Bronchial epithelial cell (primary cell): ENCODE data around the gene CNOT6L. TPM values are rescaled to one million over a fixed set of nuclear protein-coding genes. Genes with fewer than 3 reads are reported as not detected.

Experiments
- DNase-seq: peaks from one replicate; pipeline ENCODE4 v3.0.0-alpha.2; 2010; ENCODE audit warnings: low read depth
- FAIRE-seq: peaks from 2 replicates; lab custom pipeline; 2011; peaks lifted over from hg19 to GRCh38; lab: Jason Lieb, UNC
- H3K27me3 ChIP-seq: 2 replicates; pipeline ENCODE4 v1.5.1; 2011; ENCODE audit warnings: low read length; ENCODE audit not compliant: control insufficient read depth, insufficient read depth
- H3K36me3 ChIP-seq: 2 replicates; pipeline ENCODE4 v1.5.1; 2011; ENCODE audit warnings: low read length; ENCODE audit not compliant: control insufficient read depth, insufficient read depth
- H3K4me3 ChIP-seq: 2 replicates; pipeline ENCODE4 v1.5.1; 2011; ENCODE audit warnings: mild to moderate bottlenecking, low read depth, low read length, control low read depth
- total RNA-seq: library from RNA; depleted of rRNA; stranded (reverse); fragments of >200 nt; gene quantifications from 2 replicates; pipeline ENCODE4 v1.2.1, GENCODE V29; 2014
- TF ChIP-seq, protein P1 (sequence below): IDR thresholded peaks from 2 replicates; pipeline ENCODE4 v1.5.1; 2011; ENCODE audit warnings: mild to moderate bottlenecking, moderate library complexity, low read length, control low read depth, inconsistent platforms; ENCODE audit not compliant: insufficient read depth, severe bottlenecking

Gene CNOT6L
- total RNA-seq, 1 donor from 2014 or later = 15.0 TPM

DNA sequence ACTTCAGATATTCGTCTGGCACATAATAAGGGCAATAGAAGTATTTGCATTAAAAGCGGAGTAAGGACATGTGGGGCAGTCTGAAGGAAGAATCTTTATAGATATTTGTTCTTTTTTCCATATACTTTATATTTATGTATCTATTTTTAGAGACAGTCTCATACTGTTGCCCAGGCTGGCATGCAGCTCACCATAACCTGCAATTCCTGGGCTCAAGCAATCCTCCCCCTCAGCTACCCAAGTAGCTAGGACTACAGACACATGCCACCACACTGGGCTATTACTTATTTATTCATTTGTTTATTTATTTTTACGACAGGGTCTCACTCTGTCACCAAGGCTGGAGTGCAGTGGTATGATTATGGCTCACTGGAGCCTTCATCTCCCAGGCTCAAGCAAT, 26.8 kb upstream of the CNOT6L start:
- no peaks in the 10 kb centered on the region for H3K36me3 ChIP-seq
- H3K27me3 ChIP-seq = no peaks in the 10 kb centered on the region
- no peak overlapping the region for H3K4me3 ChIP-seq
- DNase-seq = no peak
- no peak for FAIRE-seq
- TF ChIP-seq, protein P1, sequence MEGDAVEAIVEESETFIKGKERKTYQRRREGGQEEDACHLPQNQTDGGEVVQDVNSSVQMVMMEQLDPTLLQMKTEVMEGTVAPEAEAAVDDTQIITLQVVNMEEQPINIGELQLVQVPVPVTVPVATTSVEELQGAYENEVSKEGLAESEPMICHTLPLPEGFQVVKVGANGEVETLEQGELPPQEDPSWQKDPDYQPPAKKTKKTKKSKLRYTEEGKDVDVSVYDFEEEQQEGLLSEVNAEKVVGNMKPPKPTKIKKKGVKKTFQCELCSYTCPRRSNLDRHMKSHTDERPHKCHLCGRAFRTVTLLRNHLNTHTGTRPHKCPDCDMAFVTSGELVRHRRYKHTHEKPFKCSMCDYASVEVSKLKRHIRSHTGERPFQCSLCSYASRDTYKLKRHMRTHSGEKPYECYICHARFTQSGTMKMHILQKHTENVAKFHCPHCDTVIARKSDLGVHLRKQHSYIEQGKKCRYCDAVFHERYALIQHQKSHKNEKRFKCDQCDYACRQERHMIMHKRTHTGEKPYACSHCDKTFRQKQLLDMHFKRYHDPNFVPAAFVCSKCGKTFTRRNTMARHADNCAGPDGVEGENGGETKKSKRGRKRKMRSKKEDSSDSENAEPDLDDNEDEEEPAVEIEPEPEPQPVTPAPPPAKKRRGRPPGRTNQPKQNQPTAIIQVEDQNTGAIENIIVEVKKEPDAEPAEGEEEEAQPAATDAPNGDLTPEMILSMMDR = no peak

DNA sequence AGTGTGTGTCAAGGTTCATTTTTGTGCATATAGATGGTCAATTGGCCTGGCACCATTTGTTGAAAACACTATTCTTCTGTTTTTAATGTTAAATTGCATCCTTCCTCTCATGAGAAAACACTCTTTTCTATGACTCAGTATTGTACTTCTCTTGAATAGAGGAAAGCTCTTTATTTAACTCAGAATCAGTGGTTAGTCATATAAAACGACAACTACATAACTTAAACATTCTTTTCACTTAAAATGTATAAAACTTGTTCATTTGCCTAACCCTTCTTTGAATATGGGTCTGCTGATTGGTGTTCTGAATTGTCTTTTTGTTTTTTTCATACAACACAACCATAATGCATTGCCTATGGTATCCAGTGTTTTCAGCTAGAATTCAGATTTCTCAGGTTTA, 26.2 kb upstream of the CNOT6L start:
- Histone ChIP-seq H3K27me3 (no peaks in the 10 kb centered on the region), H3K4me3 (no peak overlapping the region), H3K36me3 (no peaks in the 10 kb centered on the region)
- FAIRE-seq = no peak
- TF ChIP-seq, protein P1 = no peak
- DNase-seq = no peak

DNA sequence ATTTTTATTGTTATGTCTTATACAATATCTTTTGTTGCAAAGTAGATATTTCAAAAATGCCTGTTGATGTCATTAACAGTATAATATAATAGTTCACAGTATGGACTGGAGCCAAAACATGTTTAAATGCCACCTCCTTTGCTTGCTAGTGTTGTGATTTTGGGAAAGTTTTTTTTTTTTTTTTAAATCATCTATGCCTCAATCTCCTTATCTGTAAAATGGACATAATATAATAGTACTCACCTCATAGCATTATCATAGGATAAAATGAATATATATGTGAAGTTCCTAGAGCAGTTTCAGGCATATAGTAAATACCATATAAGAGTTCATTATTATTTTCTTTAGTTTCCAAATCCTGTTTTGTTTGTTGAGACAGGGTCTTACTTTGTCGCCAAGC, 25.2 kb upstream of the CNOT6L start:
- no peak for DNase-seq
- FAIRE-seq = no peak
- H3K27me3 ChIP-seq = no peaks in the 10 kb centered on the region
- TF ChIP-seq, protein P1 = no peak
- no peaks in the 10 kb centered on the region for H3K36me3 ChIP-seq
- no peak overlapping the region for H3K4me3 ChIP-seq

- DNase-seq = peak; percentile 70
- TF ChIP-seq, protein P1 = no peak
- no peak for FAIRE-seq
- no peaks in the 10 kb centered on the region for H3K36me3 ChIP-seq
- no peaks in the 10 kb centered on the region for H3K27me3 ChIP-seq
- no peak overlapping the region for H3K4me3 ChIP-seq
Observed at GRCh38 chr4:77843628-77844027, 24.5 kb upstream of the CNOT6L start.

DNA sequence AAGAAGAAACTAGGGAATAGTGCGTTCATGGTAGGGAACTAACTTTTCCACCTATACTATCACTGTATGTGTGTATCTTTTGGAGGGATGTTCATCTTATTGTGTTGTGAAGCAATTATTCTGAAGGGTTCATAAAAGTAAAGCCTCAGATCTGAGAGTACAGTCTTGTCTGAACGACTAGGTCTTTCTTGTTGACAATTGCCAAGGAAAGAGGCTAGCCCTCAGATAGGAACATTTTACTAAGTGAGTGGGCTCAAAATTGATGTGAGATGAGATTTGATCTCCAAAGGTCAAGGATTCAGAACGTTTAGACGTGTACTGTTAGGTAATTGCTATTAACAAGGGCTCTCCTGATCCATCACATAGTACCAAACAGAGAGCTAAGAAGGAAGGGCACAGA, 15.2 kb upstream of the CNOT6L start:
- Histone ChIP-seq H3K4me3 (no peak overlapping the region), H3K36me3 (no peaks in the 10 kb centered on the region), H3K27me3 (no peaks in the 10 kb centered on the region)
- FAIRE-seq (no peak), DNase-seq (no peak)
- TF ChIP-seq, protein P1 = no peak

GRCh38 chr4:77833126-77833724, 14.1 kb upstream of the CNOT6L start:
- H3K4me3 ChIP-seq = no peak overlapping the region
- H3K36me3 ChIP-seq = no peaks in the 10 kb centered on the region
- TF ChIP-seq, protein P1 = no peak
- DNase-seq (peak; percentile 89), FAIRE-seq (no peak)
- no peaks in the 10 kb centered on the region for H3K27me3 ChIP-seq
